HG02642 (cell line): Measurements from ENCODE around the gene DND1.
"Not testable (repeated sequence)": the region's sequence is repeated elsewhere in the genome, so short reads cannot be mapped to it uniquely, and the experiment has no call there.

Experiments used
- ATAC-seq: cut with Tn5 transposase; IDR thresholded peaks from one replicate; pipeline ENCODE4 v1.9.1; 2021; ENCODE audit warnings: mild to moderate bottlenecking; ENCODE audit not compliant: unreplicated experiment, poor library complexity

DND1 gene

DNA sequence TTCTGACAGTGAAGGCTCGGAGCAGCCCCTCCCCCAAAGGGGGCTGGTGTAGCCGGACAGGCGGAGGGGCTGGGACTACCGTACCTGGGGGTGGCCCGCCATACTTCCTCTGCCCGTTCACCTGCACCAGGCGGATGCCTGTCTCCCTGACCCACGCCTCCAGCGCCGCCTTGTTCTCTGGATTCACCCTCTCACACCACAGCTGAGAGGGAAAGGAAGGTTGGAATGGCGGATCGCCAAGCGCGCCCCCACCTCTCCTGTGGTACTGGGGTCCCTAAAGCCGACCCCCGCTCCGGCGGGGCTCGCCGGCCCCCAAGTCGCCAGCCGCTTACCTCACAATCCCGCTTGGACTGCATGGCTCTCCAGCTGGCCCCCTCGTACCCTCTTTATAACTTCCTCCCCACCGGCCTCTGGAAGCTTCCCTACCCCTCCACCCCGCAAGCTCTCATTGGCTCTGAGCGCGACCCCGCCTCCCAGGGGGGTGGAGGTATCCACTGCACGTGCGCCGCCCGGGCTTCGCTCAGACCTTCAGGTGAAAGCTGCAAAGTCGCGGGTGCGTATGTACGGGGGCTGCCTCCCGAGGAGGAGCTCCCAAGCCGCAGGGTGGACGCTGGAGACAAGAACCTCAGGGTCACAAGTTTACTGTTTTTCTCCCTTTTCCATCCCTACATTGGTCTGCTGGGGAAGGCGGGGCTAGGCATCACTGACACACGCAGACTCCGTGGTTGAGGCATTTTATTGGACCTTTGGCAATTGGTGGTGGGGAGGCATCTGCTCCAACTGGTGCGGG lies at the start of gene DND1:
Gene DND1 (minus strand): TSS at position 390 of the 790 bp plus-strand sequence. CDS start 34 bp downstream, at position 356.
- no peak for ATAC-seq

DNA sequence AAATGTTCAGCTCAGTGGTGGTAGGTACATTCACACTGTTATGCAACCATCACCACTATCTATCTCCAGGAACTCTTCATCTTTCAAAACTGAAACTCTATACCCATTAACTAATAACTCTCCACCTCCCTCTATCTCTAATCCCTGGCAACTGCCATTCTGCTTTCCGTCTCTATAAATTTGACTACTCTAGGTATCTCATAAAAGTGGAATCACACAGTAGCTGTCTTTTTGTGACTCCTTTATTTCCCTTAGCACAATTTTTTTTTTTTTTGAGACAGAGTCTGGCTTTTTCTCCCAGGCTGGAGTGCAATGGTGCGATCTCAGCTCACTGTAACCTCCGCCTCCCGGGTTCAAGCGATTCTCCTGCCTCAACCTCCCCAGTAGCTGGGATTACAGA lies 48.0 kb upstream of the DND1 start:
- not testable (repeated sequence) for ATAC-seq

DNA sequence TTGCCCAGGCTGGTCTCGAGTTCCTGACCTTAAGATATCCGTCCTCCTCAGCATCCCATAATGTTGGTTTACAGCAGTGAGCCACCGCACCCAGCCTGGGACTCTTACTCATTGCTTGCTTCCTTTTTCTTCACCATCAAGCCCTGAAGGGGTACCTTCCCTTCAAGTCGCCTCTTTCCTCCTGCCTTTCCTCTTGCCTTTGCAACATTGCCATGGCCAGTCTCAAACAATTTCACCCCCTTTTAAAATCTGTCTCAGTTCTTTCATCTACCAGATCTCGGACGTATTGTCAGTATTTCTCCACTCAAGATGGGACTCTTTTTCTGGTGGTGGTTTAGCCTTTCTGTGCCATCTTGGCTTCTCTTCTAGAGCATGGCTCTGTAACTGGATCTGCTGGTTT lies 47.4 kb upstream of the DND1 start:
- not testable (repeated sequence) for ATAC-seq

DNA sequence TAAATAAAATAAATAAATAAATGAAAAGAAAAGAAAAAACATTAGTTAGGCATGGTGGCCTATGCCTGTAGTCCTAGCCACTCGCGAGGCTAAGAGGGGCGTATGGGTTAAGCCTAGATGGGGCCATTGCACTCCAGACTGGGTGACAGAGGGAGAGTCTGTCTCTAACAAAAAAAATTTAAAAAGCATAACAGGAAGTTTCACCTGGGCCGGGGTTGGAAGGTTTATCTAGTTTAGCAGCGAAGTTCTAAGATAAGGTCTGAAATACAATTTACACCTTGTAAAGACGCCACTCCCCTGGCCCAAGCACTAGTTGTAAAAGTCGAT lies 44.9 kb upstream of the DND1 start:
- no peak for ATAC-seq

DNA sequence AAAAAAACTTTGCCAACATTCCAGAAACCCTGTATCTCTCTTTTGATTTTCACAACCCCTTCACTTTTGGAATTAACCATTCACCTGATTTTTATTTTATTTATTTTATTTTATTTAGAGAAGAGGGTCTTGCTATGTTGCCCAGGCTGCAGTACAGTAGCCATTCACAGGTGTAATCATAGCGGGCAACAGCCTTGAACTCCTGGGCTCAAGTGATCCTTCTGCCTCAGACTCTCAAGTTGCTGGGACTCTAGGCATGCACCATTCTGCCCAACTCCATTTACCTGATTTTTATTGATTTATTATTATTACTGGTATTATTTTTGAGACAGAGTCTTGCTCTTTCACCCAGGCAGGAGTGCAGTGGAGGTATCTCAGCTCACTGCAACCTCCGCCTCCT lies 42.9 kb upstream of the DND1 start:
- ATAC-seq: not testable (repeated sequence)

DNA sequence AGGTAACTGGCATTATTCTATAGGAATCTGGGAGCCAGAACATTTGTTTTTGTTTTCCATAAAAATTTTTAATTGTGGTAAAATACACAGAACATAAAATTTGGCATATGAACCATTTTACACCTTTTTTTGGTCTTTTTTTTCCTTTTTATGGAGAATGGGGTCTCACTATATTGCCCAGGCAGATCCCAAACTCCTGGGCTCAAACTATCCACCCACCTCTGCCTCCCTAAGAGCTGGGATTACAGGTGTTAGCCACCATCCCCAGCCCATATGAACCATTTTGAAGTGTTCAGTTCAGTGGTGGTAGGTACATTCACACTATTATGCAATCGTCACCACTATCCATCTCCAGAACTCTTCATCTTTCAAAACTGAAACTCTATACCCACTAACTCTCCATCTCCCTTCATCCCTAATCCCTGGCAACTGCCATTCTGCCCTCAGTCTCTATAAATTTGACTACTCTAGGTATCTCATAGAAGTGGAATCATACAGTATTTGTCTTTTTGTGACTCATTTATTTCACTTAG lies 40.3 kb upstream of the DND1 start:
- ATAC-seq: no peak

DNA sequence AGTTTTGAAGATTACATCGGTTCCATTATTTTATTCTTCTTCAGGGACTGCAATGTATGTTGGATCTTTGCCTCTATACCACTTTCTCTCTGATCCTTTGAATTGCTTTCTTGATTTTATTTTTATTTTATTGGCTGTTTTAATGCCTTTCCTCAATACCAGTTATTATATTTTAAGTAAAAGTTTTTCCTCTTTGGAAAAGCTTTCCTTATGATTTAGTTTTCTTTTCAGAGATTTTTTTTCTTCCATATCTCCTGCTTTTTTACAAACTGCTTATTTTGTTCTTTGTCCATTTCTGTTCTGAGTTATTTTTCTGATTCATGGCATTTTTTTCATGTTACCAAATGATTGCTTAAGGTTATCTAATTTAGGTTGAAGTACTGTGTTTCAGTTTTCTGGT lies 38.4 kb upstream of the DND1 start:
- no peak for ATAC-seq

DNA sequence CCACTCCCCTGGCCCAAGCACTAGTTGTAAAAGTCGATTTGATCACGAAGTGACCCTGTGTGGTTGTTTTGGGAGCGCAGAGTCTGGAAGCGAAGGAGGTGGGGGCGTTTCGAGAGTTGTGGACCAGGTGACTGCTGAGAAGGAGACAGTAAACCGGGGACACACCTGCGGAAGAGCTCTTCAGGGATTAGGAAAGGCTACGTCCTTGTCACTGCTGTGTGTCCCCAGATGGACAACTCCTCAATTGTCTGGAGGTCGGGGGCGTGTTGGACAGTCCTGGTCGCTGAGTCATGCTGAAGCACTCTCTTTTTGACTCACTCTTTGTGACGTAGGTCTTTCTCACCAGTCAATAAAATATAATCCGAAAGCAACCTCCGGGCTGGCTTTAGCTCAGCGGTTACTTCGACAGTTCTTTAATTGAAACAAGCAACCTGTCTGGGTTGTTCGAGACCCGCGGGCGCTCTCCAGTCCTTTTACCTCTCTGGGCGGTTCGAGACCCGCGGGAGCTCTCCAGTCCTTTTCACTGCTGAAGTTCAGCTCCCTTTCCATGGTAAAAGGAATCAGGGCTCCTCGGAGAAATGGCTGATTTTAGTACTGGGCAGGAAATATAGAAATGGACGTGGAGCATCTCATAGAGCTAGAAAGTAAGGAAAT lies 37.6 kb upstream of the DND1 start:
- peak; percentile 88 for ATAC-seq

DNA sequence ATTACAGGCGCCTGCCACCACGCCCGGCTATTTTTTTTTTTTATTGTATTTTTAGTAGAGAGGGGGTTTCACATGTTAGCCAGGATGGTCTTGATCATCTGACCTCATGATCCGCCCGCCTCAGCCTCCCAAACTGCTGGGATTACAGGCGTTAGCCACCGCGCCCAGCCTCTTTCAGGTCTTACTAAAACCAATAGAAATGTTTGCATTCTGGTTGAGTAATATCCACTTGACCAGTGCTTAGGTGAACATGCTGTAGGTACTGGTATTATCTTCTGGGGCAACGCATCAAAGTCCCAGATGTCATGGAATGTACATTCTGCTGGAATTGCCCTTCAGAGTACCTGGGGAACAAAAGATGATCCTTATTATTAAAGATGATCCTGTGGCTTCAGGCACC lies 35.4 kb upstream of the DND1 start:
- not testable (repeated sequence) for ATAC-seq

DNA sequence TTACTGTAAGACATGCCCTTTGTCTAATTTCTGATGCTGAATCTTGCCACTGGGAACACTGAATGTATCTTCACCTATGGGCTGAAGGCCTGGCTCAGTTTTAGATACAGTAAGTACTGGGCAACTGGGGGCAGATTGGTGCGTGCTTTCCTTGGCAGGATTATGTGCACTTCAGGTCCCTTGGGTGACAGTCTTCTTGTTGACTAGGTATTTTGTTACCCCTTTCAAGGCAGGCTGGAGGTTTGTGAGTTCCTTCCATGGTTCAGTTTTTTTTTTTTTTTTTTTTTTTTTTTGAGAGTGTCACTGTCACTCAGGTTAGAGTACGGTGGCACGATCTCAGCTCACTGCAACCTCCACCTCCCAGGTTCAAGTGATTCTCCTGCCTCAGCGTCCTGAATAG lies 34.4 kb upstream of the DND1 start:
- ATAC-seq: no peak

DNA sequence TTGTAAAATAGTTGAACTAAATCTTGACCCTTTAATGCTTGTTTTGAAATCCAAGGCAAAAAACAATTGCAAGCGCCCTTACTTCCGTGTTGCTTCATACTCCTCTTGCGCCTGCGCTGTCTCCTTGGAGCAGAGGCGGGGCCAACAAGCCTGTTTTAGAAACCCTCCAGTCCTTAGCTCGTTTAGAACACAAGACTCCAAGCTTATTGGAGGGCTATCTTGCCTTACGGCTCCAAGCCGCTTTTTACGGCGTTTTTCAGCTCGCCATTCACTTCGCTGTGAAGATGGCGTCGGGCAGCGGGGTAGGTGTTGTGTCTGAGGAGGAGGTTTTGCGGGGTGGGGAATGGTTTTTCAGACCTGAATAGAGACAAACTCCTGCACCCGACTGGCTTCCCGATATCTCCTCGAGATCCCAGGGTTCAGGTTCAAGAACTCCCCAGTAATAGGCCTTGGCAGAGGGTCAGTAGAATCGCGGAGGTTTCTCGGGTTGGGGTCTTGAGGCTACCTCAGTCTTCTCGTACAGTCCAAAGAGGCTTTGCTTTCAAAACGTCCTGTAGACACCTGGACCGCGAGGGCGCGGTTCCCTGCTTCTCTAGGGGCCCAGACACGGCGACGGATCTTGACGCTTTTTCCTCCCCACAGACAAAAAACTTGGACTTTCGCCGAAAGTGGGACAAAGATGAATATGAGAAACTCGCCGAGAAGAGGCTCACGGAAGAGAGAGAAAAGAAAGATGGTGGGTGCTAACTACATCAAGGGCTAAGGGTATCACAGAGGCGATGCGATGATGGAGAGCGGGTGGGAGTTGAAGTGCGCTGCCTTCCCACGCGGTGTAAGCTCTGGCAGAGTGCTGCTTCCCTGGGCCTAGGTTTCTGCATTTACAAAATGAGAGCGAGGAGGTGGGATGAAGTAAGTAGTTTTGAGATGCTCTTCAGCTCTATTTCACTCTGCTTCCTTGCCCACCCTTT lies 27.1 kb upstream of the DND1 start, which contains the start of gene ZMAT2:
Gene ZMAT2 (plus strand): TSS at position 271 of the 968 bp plus-strand sequence. CDS start 14 bp downstream, at position 285.
- peak; percentile 96 for ATAC-seq

DNA sequence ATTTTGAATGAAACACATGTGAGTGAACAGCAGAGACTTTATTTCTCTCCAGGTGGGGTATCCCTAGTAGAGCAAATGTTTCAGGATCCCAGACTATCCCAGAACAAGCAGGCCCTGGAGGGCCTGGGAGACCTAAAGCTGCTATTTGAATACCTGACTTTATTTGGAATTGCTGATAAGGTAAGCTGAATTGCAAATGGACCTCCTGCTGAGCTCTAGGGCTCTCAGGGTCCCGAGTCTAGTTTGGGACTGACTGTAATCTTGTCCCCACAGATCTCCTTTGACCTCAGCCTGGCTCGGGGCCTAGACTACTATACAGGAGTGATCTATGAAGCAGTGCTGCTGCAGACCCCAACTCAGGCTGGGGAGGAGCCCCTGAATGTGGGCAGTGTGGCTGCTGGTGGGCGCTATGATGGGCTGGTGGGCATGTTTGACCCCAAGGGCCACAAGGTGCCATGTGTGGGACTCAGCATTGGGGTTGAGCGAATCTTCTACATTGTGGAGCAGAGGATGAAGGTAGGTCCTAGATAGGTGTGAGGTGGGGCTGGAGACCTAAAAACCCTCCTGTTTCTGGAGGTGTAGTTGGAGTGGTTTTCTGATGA lies 23.6 kb upstream of the DND1 start:
- no peak for ATAC-seq

DNA sequence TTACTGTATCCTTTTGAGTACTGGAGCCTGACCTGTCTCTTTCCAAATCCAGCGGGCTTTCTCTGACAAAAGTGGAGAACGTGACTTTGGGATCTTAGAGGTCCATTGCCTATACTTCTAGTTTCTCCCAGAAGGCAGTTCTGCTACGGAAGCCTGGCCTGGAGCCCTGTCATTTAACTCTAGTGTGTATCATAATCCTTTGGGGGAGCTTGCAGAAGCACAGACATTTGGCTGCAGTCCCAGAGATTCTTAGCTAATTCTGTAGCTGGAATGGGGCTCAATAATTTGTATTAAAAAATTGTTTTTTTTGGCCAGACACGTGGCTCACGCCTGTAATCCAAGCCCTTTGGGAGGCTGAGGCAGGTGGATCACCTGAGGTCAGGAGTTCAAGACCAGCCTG lies 20.9 kb upstream of the DND1 start:
- no peak for ATAC-seq

DNA sequence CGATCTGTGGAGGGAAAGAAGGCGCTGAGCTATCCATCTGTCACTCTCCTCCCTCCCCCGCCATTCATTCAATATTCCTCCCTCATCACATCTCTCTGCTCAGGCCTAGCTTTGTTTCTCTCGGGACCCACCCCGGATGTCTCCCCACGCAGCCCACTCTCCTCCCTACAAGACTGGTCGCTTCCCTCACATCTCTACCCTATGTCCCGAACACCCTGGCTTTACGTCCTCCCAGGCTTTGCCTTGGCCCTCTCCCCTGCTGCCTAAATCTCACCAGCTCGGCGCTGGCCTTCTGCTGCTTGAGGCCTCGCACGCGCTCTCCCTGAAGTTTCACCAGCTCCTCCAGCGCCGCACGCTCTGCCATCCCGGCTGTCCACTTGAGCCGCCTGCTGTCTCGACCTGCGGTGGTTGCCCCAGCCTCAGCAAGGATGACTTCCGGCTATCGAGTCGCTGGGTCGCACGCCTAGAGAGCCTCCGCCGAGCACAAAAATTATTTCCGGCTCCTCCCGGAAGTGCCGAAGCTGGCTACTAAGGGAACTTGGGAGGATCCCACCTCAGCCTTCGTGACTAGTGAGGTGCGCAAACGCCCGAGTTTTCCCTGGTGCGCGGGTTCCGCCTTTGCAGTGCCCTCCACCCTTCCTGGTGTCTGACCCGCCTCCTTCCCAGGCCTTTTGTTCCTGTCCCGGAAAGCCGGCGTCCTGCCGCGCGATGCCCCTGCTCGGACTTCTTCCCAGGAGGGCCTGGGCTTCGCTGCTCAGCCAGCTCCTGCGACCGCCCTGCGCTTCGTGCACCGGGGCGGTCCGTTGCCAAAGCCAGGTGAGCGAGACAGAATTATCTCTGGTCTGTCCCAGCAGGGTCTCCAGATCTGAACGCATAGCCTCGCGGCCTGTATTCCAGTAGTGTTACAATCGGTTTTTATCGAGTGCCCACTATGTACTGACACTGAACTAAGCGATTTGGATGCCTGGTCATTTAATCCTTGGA lies 17.9 kb upstream of the DND1 start, which contains the start of the genes HARS1 and HARS2:
Gene HARS1 (minus strand): TSS at position 430 of the 984 bp plus-strand sequence. CDS start 66 bp downstream, at position 364.
Gene HARS2 (plus strand): TSS at position 515 of the 984 bp plus-strand sequence. CDS start 194 bp downstream, at position 709.
- peak; percentile 97 for ATAC-seq

DNA sequence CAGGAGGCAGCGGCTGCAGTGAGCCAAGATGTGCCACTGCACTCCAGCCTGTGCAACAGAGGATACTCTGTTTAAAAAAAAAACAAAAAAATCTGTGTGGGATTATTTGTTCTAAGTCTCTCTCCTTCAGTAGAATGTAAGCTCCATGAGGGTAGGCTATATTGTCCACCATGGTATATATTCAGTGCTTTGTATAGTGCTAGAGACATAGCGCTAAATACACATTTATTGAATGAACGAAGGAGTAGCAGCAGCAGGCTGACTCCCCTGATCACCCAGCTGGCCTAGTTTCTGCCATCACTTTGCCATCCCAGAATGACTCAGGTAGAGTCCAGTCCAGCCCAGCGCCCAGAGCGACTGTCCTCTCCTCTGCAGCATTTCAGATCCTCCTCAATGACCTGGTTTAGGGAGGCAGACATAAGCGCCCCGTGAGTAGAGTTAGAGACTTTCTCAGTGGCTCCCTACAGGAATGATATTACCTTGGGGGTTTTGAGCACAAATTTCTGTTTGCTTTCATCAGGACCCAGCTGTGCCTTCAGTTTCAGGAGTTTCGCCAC lies 17.1 kb upstream of the DND1 start:
- peak; percentile 2 for ATAC-seq

DNA sequence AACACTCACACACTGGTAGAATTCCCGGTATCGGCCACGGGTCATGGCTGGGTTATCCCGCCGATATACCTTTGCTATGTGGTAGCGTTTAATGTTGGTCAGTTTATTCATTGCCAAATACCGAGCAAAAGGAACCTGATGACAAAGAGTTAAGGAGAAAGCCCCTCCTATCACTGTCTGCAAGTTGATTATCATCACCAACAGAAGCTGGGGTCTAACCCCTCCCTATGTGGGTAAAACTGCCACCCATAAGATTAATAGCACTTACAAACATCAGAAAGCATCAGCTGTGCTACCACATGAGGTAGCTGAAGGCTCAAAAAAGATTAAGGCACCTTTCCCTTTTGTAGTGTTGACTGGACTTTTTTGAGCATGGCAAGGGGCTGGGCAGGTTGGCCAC lies 5.6 kb upstream of the DND1 start:
- no peak for ATAC-seq

DNA sequence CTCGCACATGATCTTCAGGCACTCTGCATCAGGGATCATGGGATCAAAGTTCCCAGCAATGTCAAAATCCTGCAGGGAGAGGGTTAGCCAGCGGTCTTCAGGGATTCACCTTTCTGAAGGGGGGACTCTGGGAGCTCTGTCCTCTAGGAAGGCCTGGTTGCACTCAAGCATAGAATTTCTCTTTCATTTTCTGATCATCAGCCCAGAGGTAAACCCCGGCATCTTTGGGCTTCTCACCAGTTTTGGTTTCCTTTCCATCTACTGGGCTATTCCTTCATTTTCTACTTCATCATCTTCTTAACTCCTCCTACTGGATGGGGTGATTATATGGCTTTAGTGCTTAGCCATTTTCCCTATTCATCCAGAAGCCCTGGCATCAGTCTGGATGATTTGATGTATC lies 4.6 kb upstream of the DND1 start:
- ATAC-seq: peak; percentile 49

DNA sequence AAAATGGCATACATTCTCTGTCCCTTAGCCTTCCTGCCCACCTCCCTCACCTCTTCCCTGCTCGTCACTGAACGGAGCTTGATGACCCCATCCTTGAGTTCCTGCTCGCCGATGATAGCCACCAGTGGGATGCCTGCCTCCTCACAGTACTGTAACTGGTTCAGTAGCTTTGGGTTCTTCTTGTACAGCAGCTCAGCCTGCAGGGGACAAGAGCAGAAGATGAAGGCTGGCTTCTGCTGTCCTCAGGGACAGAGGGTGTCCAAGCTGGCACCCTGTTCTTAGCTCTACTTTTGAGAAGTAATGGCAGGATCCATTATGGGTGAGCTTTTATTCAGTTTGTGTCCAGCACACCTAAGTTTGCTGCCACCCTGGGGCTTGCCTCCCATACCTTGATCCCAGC lies 1.3 kb upstream of the DND1 start:
- no peak for ATAC-seq
